ENCODE data around the gene WDR83. TPM values are rescaled to one million over a fixed set of nuclear protein-coding genes. Genes with fewer than 3 reads are reported as not detected.
A peak's percentile ranks its signal among the peaks of the same experiment; 100 is the strongest.

The WDR83 gene
- total RNA-seq, 2 experiments from 2014 or later: 6.5 to 6.6 TPM

- peaks cover 44% of the 10 kb centered on the region for H3K36me3 Mint-ChIP-seq (ENCODE audit: low read depth)
- intact Hi-C loops (cut with DNase I, micrococcal nuclease): loop anchor here (1.0 to 5.0 kb wide), 4 partner anchors 12 to 42 kb away; partner anchors contain the start of genes DHPS (in 2 of the 2), TRIR (in 2 of the 2) and FBXW9 (in 1 of the 2)
- Histone ChIP-seq H3K4me1 (ENCODE audit: insufficient read depth, low read length) (peaks cover 39% of the 10 kb centered on the region), H3K27ac (ENCODE audit: low read depth in 1 of 2, low read length in 2 of 2) (peak overlapping the region; percentile 48 to 78), H3K9me3 (ENCODE audit: control insufficient read depth in 1 of 2, insufficient read depth in 1 of 2, low read length in 2 of 2) (no peaks in the 10 kb centered on the region), H3K27me3 (ENCODE audit: control insufficient read depth in 1 of 2, insufficient read depth in 2 of 2, low read length in 2 of 2) (no peaks in the 10 kb centered on the region), H3K4me3 (ENCODE audit: low read length) (peak overlapping the region; percentile 69), H3K36me3 (ENCODE audit: insufficient read depth, low read length) (peaks cover 8% of the 10 kb centered on the region)
- ATAC-seq (ENCODE audit: poor library complexity) (peak; percentile 87), DNase-seq (peak; percentile 80 to 99 (median 90))
- peak overlapping the region; percentile 98 for H3K4me3 Mint-ChIP-seq
- H3K9me3 Mint-ChIP-seq: no peaks in the 10 kb centered on the region
- POLR2A ChIA-PET: interaction anchor here (0.5 to 7.0 kb wide), 16 partner anchors 9 to 663 kb away, joined by 3 to 79 read pairs (median 4); partner anchors contain the start of genes DHPS, FBXW9, GCDH and GET3
- H3K4me1 Mint-ChIP-seq (ENCODE audit: low read depth): peaks cover 47% of the 10 kb centered on the region
- no peaks in the 10 kb centered on the region for H3K27me3 Mint-ChIP-seq
- peak overlapping the region; percentile 89 for H3K27ac Mint-ChIP-seq
- no peak for TF ChIP-seq CTCF (IDR thresholded peaks at IDR 0.05)
- CTCF ChIA-PET: interaction anchor here (0.5 to 4.6 kb wide), 10 partner anchors 11 to 109 kb away, joined by 3 to 38 read pairs (median 4); partner anchors contain the start of genes DHPS and TRIR
These were observed 56.2 kb downstream of the WDR83 start for GRCh38 chr19:12722566-12723380.

GRCh38 chr19:12723381-12723640, 56.7 kb downstream of the WDR83 start:
- peaks cover 43% of the 10 kb centered on the region for H3K36me3 Mint-ChIP-seq (ENCODE audit: low read depth)
- POLR2A ChIA-PET: interaction anchor here (0.5 to 7.0 kb wide), 12 partner anchors 10 to 664 kb away, joined by 3 to 79 read pairs (median 4); partner anchors contain the start of genes DHPS, FBXW9, GET3 and JUNB
- H3K36me3 ChIP-seq (ENCODE audit: insufficient read depth, low read length): peaks cover 12% of the 10 kb centered on the region
- H3K9me3 ChIP-seq (ENCODE audit: control insufficient read depth in 1 of 2, insufficient read depth in 1 of 2, low read length in 2 of 2): no peaks in the 10 kb centered on the region
- intact Hi-C loops (cut with DNase I, micrococcal nuclease): loop anchor here (1.0 to 5.0 kb wide), 3 partner anchors 11 to 43 kb away; partner anchors contain the start of genes DHPS (in 2 of the 2) and TRIR (in 1 of the 2)
- H3K4me1 ChIP-seq (ENCODE audit: insufficient read depth, low read length): peaks cover 39% of the 10 kb centered on the region
- no peaks in the 10 kb centered on the region for H3K27me3 ChIP-seq (ENCODE audit: control insufficient read depth in 1 of 2, insufficient read depth in 2 of 2, low read length in 2 of 2)
- H3K27me3 Mint-ChIP-seq: no peaks in the 10 kb centered on the region
- CTCF ChIA-PET: interaction anchor here (0.5 to 4.6 kb wide), 7 partner anchors 11 to 105 kb away, joined by 3 to 38 read pairs (median 5); partner anchors contain the start of genes DHPS and TRIR
- H3K27ac ChIP-seq (ENCODE audit: low read depth in 1 of 2, low read length in 2 of 2): peak overlapping the region; percentile 38 to 48
- H3K4me3 Mint-ChIP-seq: peak overlapping the region; percentile 98
- H3K4me3 ChIP-seq (ENCODE audit: low read length): peak overlapping the region; percentile 69
- no peaks in the 10 kb centered on the region for H3K9me3 Mint-ChIP-seq
- ATAC-seq (ENCODE audit: poor library complexity) (no peak), DNase-seq (peak in 1 of 14 experiments; percentile 24)
- peaks cover 47% of the 10 kb centered on the region for H3K4me1 Mint-ChIP-seq (ENCODE audit: low read depth)
- no peak for TF ChIP-seq CTCF (IDR thresholded peaks at IDR 0.05)
- H3K27ac Mint-ChIP-seq: peak overlapping the region; percentile 89

- no peak for TF ChIP-seq CTCF (IDR thresholded peaks at IDR 0.05)
- intact Hi-C loops (cut with DNase I, micrococcal nuclease): loop anchor here (1.0 to 5.0 kb wide), 3 partner anchors 10 to 43 kb away; partner anchors contain the start of genes DHPS (in 2 of the 2) and TRIR (in 1 of the 2)
- Mint-ChIP-seq H3K9me3 (no peaks in the 10 kb centered on the region), H3K4me1 (ENCODE audit: low read depth) (peaks cover 43% of the 10 kb centered on the region), H3K4me3 (peak within 1 kb of the TSS; percentile 98), H3K27ac (peak within 1 kb of the TSS; percentile 89), H3K27me3 (no peaks in the 10 kb centered on the region), H3K36me3 (ENCODE audit: low read depth) (peaks cover 43% of the 10 kb centered on the region)
- POLR2A ChIA-PET: interaction anchor here (0.9 to 7.0 kb wide), 10 partner anchors 9 to 664 kb away, joined by 3 to 79 read pairs (median 4); partner anchors contain the start of genes DHPS, GET3, JUNB and RNASEH2A
- Histone ChIP-seq H3K36me3 (ENCODE audit: insufficient read depth, low read length) (peaks cover 12% of the 10 kb centered on the region), H3K4me3 (ENCODE audit: low read length) (peak within 1 kb of the TSS; percentile 69), H3K27ac (ENCODE audit: low read depth in 1 of 2, low read length in 2 of 2) (peak within 1 kb of the TSS; percentile 48 to 78), H3K27me3 (ENCODE audit: control insufficient read depth in 1 of 2, insufficient read depth in 2 of 2, low read length in 2 of 2) (no peaks in the 10 kb centered on the region), H3K9me3 (ENCODE audit: control insufficient read depth in 1 of 2, insufficient read depth in 1 of 2, low read length in 2 of 2) (no peaks in the 10 kb centered on the region), H3K4me1 (ENCODE audit: insufficient read depth, low read length) (peaks cover 39% of the 10 kb centered on the region)
- peak; percentile 37 to 80 (median 54) for DNase-seq
- ATAC-seq (ENCODE audit: poor library complexity): peak; percentile 25
- CTCF ChIA-PET: interaction anchor here (1.2 to 4.6 kb wide), 6 partner anchors 10 to 161 kb away, joined by 3 to 38 read pairs (median 6); partner anchors contain the start of genes DHPS and TRIR
These were observed 57.2 kb downstream of the WDR83 start, which contains the start of gene TNPO2 for GRCh38 chr19:12723641-12724426. TNPO2 (minus strand) TSS chr19:12723932; CDS start chr19:12720977, 2,955 bp downstream.

All from CD4-positive, alpha-beta T cell (primary cell).